Ovary (tissue), 9 donors: ENCODE measurements around the gene DNAJA4. TPM values are rescaled to one million over a fixed set of nuclear protein-coding genes. Genes with fewer than 3 reads are reported as not detected.

Source experiments
- DNase-seq, 5 donors: peaks; one replicate each; pipeline ENCODE4 v3.0.0-alpha.2; 2019 to 2020
- H3K27ac ChIP-seq, 2 donors: fragments of 200-600 bp; one replicate each; pipeline versions ENCODE4 v1.5.1 to v1.8.0; 2019 to 2022
- H3K27me3 ChIP-seq: fragments of 200-600 bp; one replicate; pipeline ENCODE4 v1.8.0; 2022
- H3K36me3 ChIP-seq: fragments of 200-600 bp; sonication (generic); one replicate; pipeline ENCODE4 v1.5.1; 2019
- H3K4me1 ChIP-seq: one replicate; pipeline ENCODE4 v1.8.1; 2013; ENCODE audit warnings: mild to moderate bottlenecking, moderate library complexity; ENCODE audit not compliant: insufficient read depth
- H3K4me3 ChIP-seq: fragments of 200-600 bp; sonication (generic); one replicate; pipeline ENCODE4 v1.5.1; 2017
- H3K9me3 ChIP-seq, 2 donors: fragments of 200-600 bp in 1 of 2; sonication (generic) in 1 of 2; one replicate each; pipeline versions ENCODE4 v1.5.1 to v1.8.1; 2013 to 2019; ENCODE audit warnings: mild to moderate bottlenecking in 1 of 2, moderate library complexity in 1 of 2
- EP300 ChIP-seq: sonication (generic); formaldehyde crosslinking; IDR thresholded peaks from one replicate; pipeline ENCODE4 v1.6.1; 2017; ENCODE audit warnings: antibody characterized with exemption
- POLR2A ChIP-seq: fragments of 450-650 bp; IDR thresholded peaks from one replicate; pipeline ENCODE4 v1.6.1; 2017; ENCODE audit warnings: antibody characterized with exemption, mild to moderate bottlenecking, moderate library complexity
- WGBS, 3 donors: extraction: QIAGEN DNeasy Blood & Tissue Kit in 1 of 3; methylation state at CpG; one replicate each; pipeline versions ENCODE4 v1.1.5 to v1.1.7; 2013 to 2017; 5-methylcytosine and 5-hydroxymethylcytosine counted together
- intact Hi-C, 4 donors: fragments of 100-400 bp; cut with DNase I; formaldehyde crosslinking; loops; one replicate each; pipeline versions ENCODE4 v1.11.0 to v1.15.1; 2022 to 2023
- polyA plus RNA-seq, 2 donors: library from polyadenylated mRNA; stranded (reverse); fragments of 200-250 nt in 1 of 2; fragments of 350-450 nt in 1 of 2; fragmentation: Illumina TruSeq in 1 of 2; extraction: RNeasy Lipid Tissue Mini Kit (QIAGEN cat#74804) in 1 of 2; gene quantifications; one replicate each; pipeline ENCODE4 v1.2.3, GENCODE V29; 2013 to 2014
- total RNA-seq, 7 donors: library from RNA; depleted of rRNA in 2 of 7; stranded (reverse); fragments of >200 nt in 2 of 7; fragmentation: NEBNext Ultra II Directional in 3 of 7; extraction: Animal tissue kit (Norgen Biotek cat#: 25700) in 3 of 7; gene quantifications; one replicate each; pipeline versions ENCODE4 v1.1.0 to v1.2.4, GENCODE V29; 2016 to 2023
- TF ChIP-seq, protein P1 (sequence below), 3 donors: fragments of 450-650 bp in 2 of 3; fragments of 200-600 bp in 1 of 3; IDR thresholded peaks; one replicate each; pipeline versions ENCODE4 v1.5.1 to v1.8.0; 2016 to 2022; ENCODE audit warnings: antibody characterized with exemption in 3 of 3, mild to moderate bottlenecking in 1 of 3
- donor health status: DM: no; HTN: no; CAD: no; lungs with moderate emphysema.
- donor health status: DM: no; HTN: no; CAD: no.
- donor health status: Bipolar disorder and iron deficiency.
- donor health status: DM: yes; HTN: yes; CAD: no.
- donor health status: DM: no; HTN: no; CAD: no.
- donor health status: DM: yes; HTN: yes; CAD: no.

The DNAJA4 gene
- total and polyA plus RNA-seq, 9 donors: 4.9 to 23.7 (median 12.2) TPM

DNA sequence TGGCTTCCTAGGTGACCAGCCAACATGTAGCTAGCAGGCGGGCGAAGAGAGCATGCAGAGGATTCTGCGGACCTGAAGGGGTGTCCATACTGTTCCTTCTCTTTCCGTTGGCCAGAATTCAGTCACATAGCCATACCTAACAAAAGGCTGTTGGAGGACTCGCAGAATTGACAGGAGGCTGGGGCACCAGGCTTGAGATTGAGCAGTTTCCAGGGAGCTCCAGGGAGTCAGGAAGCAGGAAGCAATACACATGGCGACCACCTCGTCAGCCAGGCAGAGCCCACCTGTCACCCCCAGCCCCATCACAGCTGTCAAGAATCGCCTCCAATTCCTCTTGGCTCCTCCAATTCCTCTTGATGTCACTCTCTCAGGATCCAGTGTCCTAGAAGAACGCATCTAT lies 13.2 kb upstream of the DNAJA4 start:
- 78 to 90% (median 82%) methylated on average over 9 of the region's 9 CpGs for WGBS, 3 donors
- no peak for DNase-seq
- H3K27me3 ChIP-seq: no peaks in the 10 kb centered on the region
- no peaks in the 10 kb centered on the region for H3K9me3 ChIP-seq
- H3K36me3 ChIP-seq: no peaks in the 10 kb centered on the region
- H3K4me1 ChIP-seq: no peaks in the 10 kb centered on the region
- no peak overlapping the region for H3K4me3 ChIP-seq
- TF ChIP-seq POLR2A: no peak
- no peak for TF ChIP-seq EP300
- TF ChIP-seq, protein P1, sequence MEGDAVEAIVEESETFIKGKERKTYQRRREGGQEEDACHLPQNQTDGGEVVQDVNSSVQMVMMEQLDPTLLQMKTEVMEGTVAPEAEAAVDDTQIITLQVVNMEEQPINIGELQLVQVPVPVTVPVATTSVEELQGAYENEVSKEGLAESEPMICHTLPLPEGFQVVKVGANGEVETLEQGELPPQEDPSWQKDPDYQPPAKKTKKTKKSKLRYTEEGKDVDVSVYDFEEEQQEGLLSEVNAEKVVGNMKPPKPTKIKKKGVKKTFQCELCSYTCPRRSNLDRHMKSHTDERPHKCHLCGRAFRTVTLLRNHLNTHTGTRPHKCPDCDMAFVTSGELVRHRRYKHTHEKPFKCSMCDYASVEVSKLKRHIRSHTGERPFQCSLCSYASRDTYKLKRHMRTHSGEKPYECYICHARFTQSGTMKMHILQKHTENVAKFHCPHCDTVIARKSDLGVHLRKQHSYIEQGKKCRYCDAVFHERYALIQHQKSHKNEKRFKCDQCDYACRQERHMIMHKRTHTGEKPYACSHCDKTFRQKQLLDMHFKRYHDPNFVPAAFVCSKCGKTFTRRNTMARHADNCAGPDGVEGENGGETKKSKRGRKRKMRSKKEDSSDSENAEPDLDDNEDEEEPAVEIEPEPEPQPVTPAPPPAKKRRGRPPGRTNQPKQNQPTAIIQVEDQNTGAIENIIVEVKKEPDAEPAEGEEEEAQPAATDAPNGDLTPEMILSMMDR (IDR thresholded peaks at IDR 0.05): no peak
- H3K27ac ChIP-seq: no peak overlapping the region
- intact Hi-C loops: no loop called here

DNA sequence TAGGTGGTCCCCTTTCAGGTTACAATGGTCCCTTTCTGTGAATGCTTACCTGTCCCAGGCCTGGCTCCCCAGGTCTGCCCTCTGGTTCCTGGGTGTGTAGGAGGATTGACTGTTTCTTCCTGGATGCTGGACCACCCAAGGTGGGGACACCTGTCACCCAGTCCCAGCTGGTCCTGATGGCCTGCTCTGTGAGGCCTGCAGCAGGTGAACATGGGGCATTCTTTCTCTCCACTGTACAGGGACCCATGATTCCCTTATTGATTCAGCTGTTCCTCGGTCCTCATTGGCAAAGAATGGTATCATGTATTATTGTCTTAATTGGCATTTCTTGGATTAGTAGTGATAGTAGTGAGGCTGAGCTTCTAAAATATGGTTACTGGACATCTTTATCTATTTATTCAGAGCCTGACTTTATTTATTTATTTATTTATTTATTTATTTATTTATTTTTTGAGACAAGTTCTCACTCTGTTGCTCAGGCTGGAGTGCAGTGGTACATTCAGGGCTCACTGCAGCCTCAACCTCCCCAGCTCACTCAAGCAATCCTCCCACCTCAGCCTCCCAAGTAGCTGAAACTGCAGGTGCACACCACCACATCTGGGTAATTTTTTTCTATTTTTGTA lies 8.8 kb upstream of the DNAJA4 start:
- TF ChIP-seq, protein P1 (IDR thresholded peaks at IDR 0.05): no peak
- no peak for TF ChIP-seq POLR2A
- no peak for TF ChIP-seq EP300
- Histone ChIP-seq H3K36me3 (no peaks in the 10 kb centered on the region), H3K27me3 (no peaks in the 10 kb centered on the region), H3K9me3 (no peaks in the 10 kb centered on the region), H3K4me1 (no peaks in the 10 kb centered on the region), H3K27ac (no peak overlapping the region), H3K4me3 (no peak overlapping the region)
- intact Hi-C loops: no loop called here
- WGBS, 3 donors: 80 to 97% (median 89%) methylated on average over 1 of the region's 1 CpG
- no peak for DNase-seq

DNA sequence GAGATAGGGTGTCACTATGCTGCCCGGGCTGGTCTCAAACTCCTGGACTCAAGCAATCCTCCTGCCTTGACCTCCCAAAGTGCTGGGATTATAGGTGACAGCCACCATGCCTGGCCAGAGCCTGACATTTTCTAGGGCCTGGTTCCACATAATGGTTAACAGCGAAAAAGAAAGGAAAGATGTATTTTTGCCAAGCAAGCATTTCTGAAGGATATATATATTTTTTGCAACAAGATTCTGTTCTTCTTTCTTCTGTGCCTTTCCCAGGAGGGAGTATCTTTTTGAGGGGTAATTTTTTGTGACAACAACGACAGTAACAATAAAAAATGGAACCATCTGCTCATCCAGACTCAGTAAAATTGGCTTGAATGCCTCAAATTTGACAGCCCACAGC lies 8.3 kb upstream of the DNAJA4 start:
- Histone ChIP-seq H3K27ac (no peak overlapping the region), H3K27me3 (no peaks in the 10 kb centered on the region), H3K4me3 (no peak overlapping the region), H3K4me1 (no peaks in the 10 kb centered on the region), H3K36me3 (no peaks in the 10 kb centered on the region), H3K9me3 (no peaks in the 10 kb centered on the region)
- no peak for DNase-seq
- WGBS, 3 donors: 78 to 84% (median 79%) methylated on average over 3 of the region's 3 CpGs
- no peak for TF ChIP-seq EP300
- intact Hi-C loops: no loop called here

DNA sequence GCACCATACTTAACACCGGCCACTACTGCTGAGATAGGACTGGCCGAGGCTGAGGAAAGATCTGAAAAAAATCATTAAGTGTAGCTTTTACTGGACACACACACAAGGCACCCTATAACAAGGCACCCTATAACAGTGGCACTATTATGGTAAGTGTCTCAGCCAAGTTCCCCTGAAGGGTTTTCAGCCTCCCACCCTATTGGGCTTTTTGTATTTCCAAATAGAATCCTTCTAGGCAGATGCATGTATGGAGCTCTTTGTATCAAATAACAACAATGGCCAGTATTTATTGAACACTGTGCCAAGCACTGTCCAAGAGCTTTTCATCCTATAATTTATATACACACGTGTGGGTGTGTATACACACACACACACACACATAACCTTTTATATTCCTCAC lies 6.7 kb upstream of the DNAJA4 start:
- DNase-seq: no peak
- Histone ChIP-seq H3K4me1 (no peaks in the 10 kb centered on the region), H3K27ac (no peak overlapping the region), H3K9me3 (no peaks in the 10 kb centered on the region), H3K27me3 (no peaks in the 10 kb centered on the region), H3K4me3 (no peak overlapping the region), H3K36me3 (no peaks in the 10 kb centered on the region)
- intact Hi-C loops: no loop called here
- TF ChIP-seq POLR2A (no peak), EP300 (no peak)
- TF ChIP-seq, protein P1 (IDR thresholded peaks at IDR 0.05): no peak
- 75 to 85% (median 77%) methylated on average over 3 of the region's 3 CpGs for WGBS, 3 donors

DNA sequence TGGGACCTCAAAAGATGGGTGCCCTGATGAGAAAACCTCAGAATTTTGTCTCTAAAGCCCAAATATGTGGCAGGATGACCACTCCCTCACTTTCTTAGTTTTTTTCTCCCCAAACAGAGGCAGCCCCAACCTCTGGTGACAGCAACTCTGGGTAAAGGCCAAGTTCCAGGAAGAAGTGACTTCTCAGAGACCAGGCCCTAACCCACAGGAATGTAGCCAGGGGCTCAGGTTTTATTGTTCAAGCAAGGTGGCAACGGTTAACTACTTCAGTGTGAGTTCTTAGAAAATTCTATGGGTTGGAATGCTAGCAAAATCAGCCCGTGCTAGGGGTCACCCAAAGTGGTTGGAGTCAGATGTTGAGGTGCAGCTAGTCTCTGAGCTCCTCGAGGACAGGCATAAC lies 5.1 kb upstream of the DNAJA4 start:
- intact Hi-C loops: no loop called here
- Histone ChIP-seq H3K27ac (no peak overlapping the region), H3K9me3 (no peaks in the 10 kb centered on the region), H3K4me1 (no peaks in the 10 kb centered on the region), H3K36me3 (no peaks in the 10 kb centered on the region), H3K27me3 (no peaks in the 10 kb centered on the region), H3K4me3 (no peak overlapping the region)
- DNase-seq: no peak
- 82 to 87% (median 82%) methylated on average over 3 of the region's 3 CpGs for WGBS, 3 donors
- TF ChIP-seq EP300 (no peak), POLR2A (no peak)
